Adipocyte (in vitro differentiated cells): ENCODE measurements around the gene AMPD3.

Experiments used
- DNase-seq: peaks from one replicate; pipeline ENCODE4 v3.0.0-alpha.2; 2015; ENCODE audit warnings: low read depth
- H3K27me3 ChIP-seq: replicated peaks from 2 replicates; pipeline ENCODE4 v1.7.0; 2013; ENCODE audit warnings: mild to moderate bottlenecking, low read length, moderate library complexity; ENCODE audit not compliant: control insufficient read depth, insufficient read depth
- H3K36me3 ChIP-seq: 2 replicates; pipeline ENCODE4 v1.7.0; 2013; ENCODE audit warnings: low read length, mild to moderate bottlenecking, moderate library complexity; ENCODE audit not compliant: control insufficient read depth, insufficient read depth, severe bottlenecking
- H3K4me1 ChIP-seq: 2 replicates; pipeline ENCODE4 v1.7.0; 2013; ENCODE audit warnings: mild to moderate bottlenecking, low read length, moderate library complexity; ENCODE audit not compliant: control insufficient read depth, insufficient read depth
- H3K4me3 ChIP-seq: 2 replicates; pipeline ENCODE4 v1.7.0; 2013; ENCODE audit warnings: mild to moderate bottlenecking, low read length, moderate library complexity
- H3K9ac ChIP-seq: 2 replicates; pipeline ENCODE4 v1.7.0; 2013; ENCODE audit warnings: mild to moderate bottlenecking, low read length, moderate library complexity
- H3K9me3 ChIP-seq: 2 replicates; pipeline ENCODE4 v1.7.0; 2013; ENCODE audit warnings: mild to moderate bottlenecking, low read length, moderate library complexity; ENCODE audit not compliant: control insufficient read depth

The AMPD3 gene

DNA sequence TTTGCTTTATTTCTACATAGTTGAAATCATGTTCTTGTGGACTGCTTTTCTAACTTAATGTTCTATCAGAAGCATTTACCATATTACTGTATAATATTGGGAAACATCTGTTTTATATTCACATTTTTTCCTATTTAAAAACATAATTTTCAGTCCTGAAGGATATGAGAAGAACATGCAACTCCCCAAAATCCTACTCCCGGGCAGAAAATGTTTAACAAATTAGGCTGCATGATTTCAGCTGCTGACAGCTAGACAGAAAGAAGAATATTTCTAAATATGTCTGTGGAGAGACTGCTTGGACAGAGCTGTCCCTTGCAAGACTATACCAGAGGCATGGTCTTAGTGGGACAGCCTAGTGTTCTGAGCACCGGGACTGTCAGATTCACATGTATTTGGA lies 15.7 kb upstream of the AMPD3 start:
- no peak overlapping the region for H3K9ac ChIP-seq
- H3K4me1 ChIP-seq = peaks cover 4% of the 10 kb centered on the region
- H3K4me3 ChIP-seq = no peak overlapping the region
- peak; percentile 15 for DNase-seq
- H3K27me3 ChIP-seq = no peaks in the 10 kb centered on the region
- H3K36me3 ChIP-seq = no peaks in the 10 kb centered on the region
- H3K9me3 ChIP-seq = no peaks in the 10 kb centered on the region

DNA sequence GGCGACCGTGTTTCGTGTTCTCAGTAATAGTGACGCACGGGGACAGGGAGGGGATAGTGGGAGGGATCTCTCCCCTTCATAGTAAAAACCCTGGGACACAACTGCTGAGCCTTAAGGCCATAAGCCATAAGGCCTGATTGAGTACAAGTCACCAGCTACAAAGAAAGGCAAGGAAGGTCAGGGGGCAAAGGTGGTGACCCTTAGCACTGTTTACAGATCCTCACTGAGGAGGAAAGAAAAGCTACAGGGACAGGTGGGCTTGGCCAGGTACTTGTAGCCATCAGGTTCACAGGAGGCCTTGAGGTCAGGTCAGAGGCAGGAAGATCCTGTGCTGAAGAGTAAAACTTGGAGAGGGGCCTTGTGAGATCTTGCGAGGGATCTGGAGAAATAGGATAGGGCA lies 15.1 kb upstream of the AMPD3 start:
- H3K36me3 ChIP-seq = no peaks in the 10 kb centered on the region
- H3K4me3 ChIP-seq = no peak overlapping the region
- no peak for DNase-seq
- no peaks in the 10 kb centered on the region for H3K9me3 ChIP-seq
- no peak overlapping the region for H3K9ac ChIP-seq
- H3K27me3 ChIP-seq = no peaks in the 10 kb centered on the region
- H3K4me1 ChIP-seq = peaks cover 4% of the 10 kb centered on the region

DNA sequence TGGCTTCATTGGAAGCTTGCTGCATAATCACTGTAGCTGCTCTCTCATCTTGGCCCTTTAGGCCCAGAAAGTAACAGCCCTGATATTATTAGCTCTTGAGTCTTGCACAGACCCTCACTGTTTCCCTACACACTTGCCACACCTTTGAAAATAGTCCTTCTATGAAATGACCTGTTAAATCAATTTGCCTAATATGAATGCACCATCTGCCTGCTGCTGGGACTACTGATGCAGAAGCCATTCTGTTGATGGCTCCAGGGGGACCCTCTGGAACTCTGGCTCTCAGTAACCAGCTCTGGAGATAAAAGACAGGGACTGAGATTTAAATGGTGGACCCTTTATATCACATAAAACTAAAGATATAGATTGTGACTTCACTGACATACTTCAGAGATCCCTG lies 14.7 kb upstream of the AMPD3 start:
- Histone ChIP-seq H3K4me1 (peaks cover 4% of the 10 kb centered on the region), H3K4me3 (no peak overlapping the region), H3K36me3 (no peaks in the 10 kb centered on the region), H3K9me3 (no peaks in the 10 kb centered on the region), H3K27me3 (no peaks in the 10 kb centered on the region), H3K9ac (no peak overlapping the region)
- DNase-seq = no peak

DNA sequence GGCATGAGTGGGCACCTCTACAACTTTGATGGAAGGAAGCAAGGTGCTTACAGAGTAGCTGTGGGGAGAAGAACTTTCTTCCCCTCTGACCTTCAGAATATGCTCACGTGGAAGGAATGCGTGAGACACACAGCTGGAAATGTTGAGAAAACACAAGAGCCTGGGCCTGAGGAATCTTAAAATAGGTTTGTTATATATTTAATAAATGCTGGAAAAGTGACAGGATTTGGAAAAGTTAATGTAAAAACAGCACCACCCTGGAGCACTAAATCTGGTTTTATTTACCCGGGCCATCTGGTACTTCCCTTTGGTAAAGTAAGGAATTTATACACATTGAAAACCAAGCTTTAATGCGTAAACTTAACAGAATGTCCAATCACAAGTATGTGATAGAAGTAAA lies 14.0 kb upstream of the AMPD3 start:
- no peak overlapping the region for H3K9ac ChIP-seq
- H3K4me3 ChIP-seq = no peak overlapping the region
- H3K9me3 ChIP-seq = no peaks in the 10 kb centered on the region
- no peaks in the 10 kb centered on the region for H3K27me3 ChIP-seq
- DNase-seq = peak; percentile 36
- peaks cover 4% of the 10 kb centered on the region for H3K4me1 ChIP-seq
- H3K36me3 ChIP-seq = no peaks in the 10 kb centered on the region

DNA sequence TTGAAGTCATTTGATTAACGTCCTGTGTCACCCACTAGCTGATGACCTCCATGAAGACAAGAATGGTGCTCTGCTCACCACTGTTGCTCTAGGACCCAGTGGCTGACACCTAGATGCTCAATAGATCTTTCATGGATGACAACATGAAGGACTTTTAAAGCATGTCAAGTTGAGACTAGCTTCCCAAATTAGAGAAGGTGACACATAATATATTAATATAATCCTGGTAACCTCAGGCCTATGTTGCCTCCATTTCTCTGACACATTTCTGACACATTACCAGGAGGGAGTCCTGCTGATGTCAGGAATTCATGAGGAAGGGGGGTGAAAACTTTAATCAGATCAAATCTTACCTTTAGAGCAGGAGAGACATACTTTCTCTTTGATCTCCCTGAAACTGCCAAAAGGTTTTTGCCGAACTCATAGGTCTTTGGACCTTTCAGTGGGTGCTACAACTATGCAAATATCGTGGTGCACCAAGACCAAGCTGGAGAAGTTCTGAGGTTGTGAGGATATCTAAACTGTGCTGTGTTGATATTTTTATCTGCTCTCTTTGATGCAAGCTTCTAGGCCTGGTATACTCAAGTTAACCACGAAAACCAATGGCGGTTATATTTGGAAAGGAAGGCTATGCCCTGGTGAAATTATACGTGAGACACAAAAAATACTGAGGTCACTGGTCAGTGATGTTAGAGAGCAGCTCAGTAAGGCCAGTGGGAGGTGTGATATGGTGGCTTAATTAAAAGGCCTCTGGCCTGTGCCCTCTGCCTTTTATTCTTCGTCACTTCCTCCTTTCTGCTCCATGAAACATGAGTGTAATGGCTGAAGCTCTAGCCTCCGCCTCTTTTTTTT lies 13.2 kb upstream of the AMPD3 start:
- Histone ChIP-seq H3K9me3 (no peaks in the 10 kb centered on the region), H3K4me1 (peaks cover 4% of the 10 kb centered on the region), H3K36me3 (no peaks in the 10 kb centered on the region), H3K9ac (no peak overlapping the region), H3K4me3 (no peak overlapping the region), H3K27me3 (no peaks in the 10 kb centered on the region)
- no peak for DNase-seq

DNA sequence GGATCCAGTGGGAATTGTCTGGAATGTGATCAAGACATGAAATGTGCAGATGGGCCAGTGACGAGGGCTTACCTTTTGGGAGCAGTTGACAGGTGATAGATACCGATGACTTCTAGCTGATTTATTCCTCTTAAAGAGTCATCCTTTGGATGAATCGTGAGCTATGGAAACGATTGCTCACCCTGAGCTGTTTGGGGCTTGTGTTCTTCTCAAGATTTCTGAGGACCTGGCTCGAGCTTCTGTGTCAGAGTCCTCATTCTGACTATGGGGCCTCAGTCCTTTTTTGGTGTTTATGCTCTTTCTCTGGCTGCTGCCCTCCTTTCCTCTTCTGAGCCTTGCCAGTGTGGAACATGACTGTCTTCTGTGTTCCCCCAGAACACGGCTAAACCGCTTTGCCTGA lies 11.9 kb upstream of the AMPD3 start:
- Histone ChIP-seq H3K9ac (no peak overlapping the region), H3K9me3 (no peaks in the 10 kb centered on the region), H3K4me3 (no peak overlapping the region), H3K4me1 (peaks cover 4% of the 10 kb centered on the region), H3K36me3 (no peaks in the 10 kb centered on the region), H3K27me3 (no peaks in the 10 kb centered on the region)
- no peak for DNase-seq

DNA sequence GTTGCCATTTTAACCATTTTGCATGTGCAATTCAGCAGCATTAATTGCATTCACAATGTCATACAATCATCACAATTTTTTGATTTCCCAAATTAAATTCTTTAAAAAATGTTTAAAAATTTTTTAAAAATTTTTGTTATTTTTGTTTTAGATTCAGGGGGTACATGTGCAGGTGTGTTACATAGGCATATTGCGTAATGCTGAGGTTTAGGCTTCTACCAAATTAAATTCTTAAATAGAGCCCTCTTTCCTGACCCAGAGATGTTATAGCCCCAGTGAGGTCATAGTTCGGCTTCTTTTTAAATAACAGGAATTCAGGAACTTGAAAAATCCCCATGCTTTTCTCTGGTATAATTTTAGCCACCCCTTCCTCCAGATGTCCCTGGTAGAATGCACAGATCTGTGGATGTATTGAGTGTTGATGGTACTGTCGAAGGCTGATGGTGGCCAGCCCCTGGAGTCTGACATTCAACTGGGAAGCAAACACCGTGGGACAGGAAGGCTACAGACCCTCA lies 11.3 kb upstream of the AMPD3 start:
- no peaks in the 10 kb centered on the region for H3K27me3 ChIP-seq
- no peaks in the 10 kb centered on the region for H3K36me3 ChIP-seq
- peaks cover 4% of the 10 kb centered on the region for H3K4me1 ChIP-seq
- DNase-seq = no peak
- no peak overlapping the region for H3K4me3 ChIP-seq
- no peak overlapping the region for H3K9ac ChIP-seq
- no peaks in the 10 kb centered on the region for H3K9me3 ChIP-seq

DNA sequence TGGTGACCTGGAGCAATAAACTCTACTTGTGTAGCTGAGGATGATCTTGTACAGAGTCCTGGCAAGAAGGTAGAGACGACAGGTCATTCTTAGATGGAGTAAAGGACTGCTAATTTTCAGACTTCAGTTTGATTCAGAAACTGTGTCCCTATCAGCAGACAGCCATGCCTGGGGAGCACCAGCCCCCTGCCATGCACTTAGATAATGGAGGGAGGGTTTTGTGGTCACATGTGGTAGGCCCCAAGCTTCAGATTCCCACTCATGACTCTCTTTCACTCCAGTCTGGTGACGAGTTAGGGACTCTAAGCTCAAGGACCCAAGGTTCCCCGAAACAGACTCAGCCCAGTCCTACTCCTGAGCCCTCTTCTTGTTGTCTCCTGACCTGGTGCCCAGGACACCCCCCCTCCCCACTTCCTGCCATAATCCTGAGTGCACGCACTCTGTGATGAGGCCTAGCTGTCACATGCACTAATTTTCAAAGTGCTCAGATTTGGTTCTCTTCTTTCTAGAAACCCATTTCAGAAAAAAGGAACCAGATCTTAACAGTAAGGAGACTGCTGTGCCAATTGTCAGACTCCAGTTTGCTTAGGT lies 10.2 kb upstream of the AMPD3 start:
- no peaks in the 10 kb centered on the region for H3K36me3 ChIP-seq
- H3K9ac ChIP-seq = no peak overlapping the region
- H3K4me3 ChIP-seq = no peak overlapping the region
- no peaks in the 10 kb centered on the region for H3K4me1 ChIP-seq
- no peaks in the 10 kb centered on the region for H3K27me3 ChIP-seq
- DNase-seq = no peak
- H3K9me3 ChIP-seq = no peaks in the 10 kb centered on the region

DNA sequence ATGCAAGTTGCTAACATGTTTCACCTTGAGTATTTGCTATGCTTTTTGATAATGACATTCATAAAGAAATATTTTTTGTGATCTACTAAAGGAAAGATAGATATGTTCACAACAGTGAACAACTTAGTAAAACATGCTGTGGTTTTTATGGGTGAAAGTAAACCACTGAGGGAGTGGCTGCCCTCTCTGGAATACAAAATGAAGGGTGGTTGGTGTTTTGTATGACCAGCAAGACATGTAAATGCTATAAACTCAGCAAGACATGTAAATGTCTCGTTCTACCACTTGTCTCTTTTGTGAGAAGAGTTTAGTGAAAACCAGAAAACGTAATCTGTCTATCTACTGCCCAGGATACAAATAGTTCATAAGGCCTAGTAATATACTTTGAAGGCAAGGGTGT lies 7.6 kb upstream of the AMPD3 start:
- H3K4me1 ChIP-seq = peaks cover 11% of the 10 kb centered on the region
- no peak for DNase-seq
- no peaks in the 10 kb centered on the region for H3K27me3 ChIP-seq

DNA sequence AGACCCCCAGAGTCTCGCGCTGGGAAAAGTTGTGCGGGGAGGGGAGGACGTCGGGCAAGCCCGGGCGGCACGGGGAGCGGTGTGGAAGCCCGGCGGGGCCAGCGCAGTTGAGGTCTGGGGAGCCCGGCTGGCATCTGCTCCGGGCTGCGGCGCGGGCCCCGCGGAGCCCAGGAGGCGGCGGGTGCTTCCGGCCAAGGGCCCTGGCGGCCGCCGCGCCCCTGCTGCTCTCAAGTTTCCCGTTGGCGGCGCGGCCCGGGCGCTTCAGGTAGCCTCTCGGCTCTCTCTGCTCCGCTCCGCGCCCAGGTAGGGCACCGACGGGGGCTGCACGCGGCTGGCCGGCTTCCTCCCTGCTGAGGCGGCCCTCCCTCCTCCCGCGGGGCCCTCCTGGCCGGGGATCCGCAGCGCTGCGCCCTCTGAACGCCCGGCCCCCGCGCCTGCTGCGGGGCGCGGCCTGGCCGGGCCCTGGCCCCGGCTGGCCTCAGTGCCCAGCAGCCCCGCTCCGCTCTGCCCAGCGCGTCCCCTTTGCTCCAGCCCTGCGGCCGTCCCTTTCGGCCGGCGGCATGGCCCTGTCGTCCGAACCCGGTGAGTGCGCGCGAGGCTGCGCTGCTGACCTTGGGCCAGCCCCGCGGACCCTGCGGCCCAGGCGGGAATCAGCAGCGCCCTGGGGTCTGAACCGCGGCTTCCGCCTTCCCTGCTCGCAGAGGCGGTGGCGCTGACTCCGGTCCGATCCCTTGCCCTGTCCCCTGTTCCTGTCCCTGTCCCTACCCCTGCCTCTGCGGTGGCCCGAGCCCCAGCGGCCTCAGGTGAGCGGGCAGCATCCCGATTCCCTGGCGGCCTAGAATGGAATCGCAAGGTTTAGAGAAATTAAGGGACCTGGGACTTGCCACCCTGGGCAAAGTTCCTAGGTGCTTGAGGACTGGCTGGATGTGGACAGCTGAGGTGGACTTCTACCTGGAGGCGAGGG lies 4.3 kb upstream of the AMPD3 start:
- Histone ChIP-seq H3K27me3 (no peaks in the 10 kb centered on the region), H3K9ac (peak overlapping the region; percentile 82), H3K4me3 (peak overlapping the region; percentile 76), H3K9me3 (no peaks in the 10 kb centered on the region), H3K36me3 (no peaks in the 10 kb centered on the region), H3K4me1 (peaks cover 23% of the 10 kb centered on the region)
- DNase-seq = no peak

More for the DNA sequence above, 7.6 kb upstream of the AMPD3 start:
- no peak overlapping the region for H3K4me3 ChIP-seq
- no peaks in the 10 kb centered on the region for H3K9me3 ChIP-seq
- H3K36me3 ChIP-seq = no peaks in the 10 kb centered on the region
- H3K9ac ChIP-seq = no peak overlapping the region
